DOHH2 (cell line): ENCODE measurements around the gene BIRC3.
"Not testable (repeated sequence)": the region's sequence is repeated elsewhere in the genome, so short reads cannot be mapped to it uniquely, and the experiment has no call there.

Experiments used
- H3F3A ChIP-seq: fragments of 200-600 bp; sonication (generic), shearing (Covaris generic); 2 replicates; pipeline ENCODE4 v1.6.0; 2016; ENCODE audit warnings: antibody characterized with exemption, mild to moderate bottlenecking; ENCODE audit not compliant: control insufficient read depth, insufficient read depth
- H3K27ac ChIP-seq: fragments of 200-600 bp; sonication (generic); 2 replicates; pipeline ENCODE4 v1.5.1; 2014; ENCODE audit warnings: low read depth, mild to moderate bottlenecking, low read length, moderate library complexity
- H3K27me3 ChIP-seq: fragments of 200-600 bp; sonication (generic); 2 replicates; pipeline ENCODE4 v1.6.1; 2014; ENCODE audit warnings: mild to moderate bottlenecking, low read length, mixed read lengths; ENCODE audit not compliant: control insufficient read depth
- H3K36me3 ChIP-seq: fragments of 200-600 bp; sonication (generic); 2 replicates; pipeline ENCODE4 v1.6.1; 2014; ENCODE audit warnings: mild to moderate bottlenecking, low read length, moderate library complexity, mixed read lengths; ENCODE audit not compliant: control insufficient read depth
- H3K4me1 ChIP-seq: fragments of 200-600 bp; sonication (generic); 2 replicates; pipeline ENCODE4 v1.6.1; 2014; ENCODE audit warnings: mild to moderate bottlenecking, low read length, mixed read lengths; ENCODE audit not compliant: control insufficient read depth
- H3K4me2 ChIP-seq: fragments of 200-600 bp; sonication (generic); 2 replicates; pipeline ENCODE4 v1.6.0; 2014; ENCODE audit warnings: mild to moderate bottlenecking, low read length, moderate library complexity
- H3K4me3 ChIP-seq: fragments of 200-600 bp; sonication (generic); 2 replicates; pipeline ENCODE4 v1.5.1; 2014; ENCODE audit warnings: mild to moderate bottlenecking, low read length, mixed read lengths
- H3K79me2 ChIP-seq: fragments of 200-600 bp; sonication (generic); 2 replicates; pipeline ENCODE4 v1.6.1; 2014; ENCODE audit warnings: mild to moderate bottlenecking, low read length, mixed read lengths; ENCODE audit not compliant: control insufficient read depth
- H3K9me2 ChIP-seq: fragments of 200-600 bp; sonication (generic); replicated peaks from 2 replicates; pipeline ENCODE4 v1.6.1; 2014; ENCODE audit warnings: mild to moderate bottlenecking, low read length, mixed read lengths; ENCODE audit not compliant: control insufficient read depth
- H3K9me3 ChIP-seq: fragments of 200-600 bp; sonication (generic); 2 replicates; pipeline ENCODE4 v1.6.1; 2014; ENCODE audit warnings: antibody characterized with exemption, low read length, mixed read lengths; ENCODE audit not compliant: control insufficient read depth, insufficient read depth
- H4K20me1 ChIP-seq: fragments of 200-600 bp; sonication (generic); 2 replicates; pipeline ENCODE4 v1.6.0; 2014; ENCODE audit warnings: low read depth, mild to moderate bottlenecking, antibody characterized with exemption, low read length, moderate library complexity; ENCODE audit not compliant: control insufficient read depth, insufficient read depth
- EZH2phosphoT487 ChIP-seq: fragments of 200-600 bp; sonication (generic); IDR thresholded peaks from 2 replicates; pipeline ENCODE4 v1.6.1; 2017; ENCODE audit warnings: borderline replicate concordance, mild to moderate bottlenecking, antibody characterized with exemption, low read length, moderate library complexity, mixed read lengths
- TF ChIP-seq, protein P1 (sequence below): fragments of 200-600 bp; sonication (generic); IDR thresholded peaks from one replicate; pipeline ENCODE4 v1.5.1; 2014; ENCODE audit warnings: antibody characterized with exemption, mild to moderate bottlenecking, low read depth, low read length; ENCODE audit not compliant: poor library complexity, severe bottlenecking

BIRC3 gene

DNA sequence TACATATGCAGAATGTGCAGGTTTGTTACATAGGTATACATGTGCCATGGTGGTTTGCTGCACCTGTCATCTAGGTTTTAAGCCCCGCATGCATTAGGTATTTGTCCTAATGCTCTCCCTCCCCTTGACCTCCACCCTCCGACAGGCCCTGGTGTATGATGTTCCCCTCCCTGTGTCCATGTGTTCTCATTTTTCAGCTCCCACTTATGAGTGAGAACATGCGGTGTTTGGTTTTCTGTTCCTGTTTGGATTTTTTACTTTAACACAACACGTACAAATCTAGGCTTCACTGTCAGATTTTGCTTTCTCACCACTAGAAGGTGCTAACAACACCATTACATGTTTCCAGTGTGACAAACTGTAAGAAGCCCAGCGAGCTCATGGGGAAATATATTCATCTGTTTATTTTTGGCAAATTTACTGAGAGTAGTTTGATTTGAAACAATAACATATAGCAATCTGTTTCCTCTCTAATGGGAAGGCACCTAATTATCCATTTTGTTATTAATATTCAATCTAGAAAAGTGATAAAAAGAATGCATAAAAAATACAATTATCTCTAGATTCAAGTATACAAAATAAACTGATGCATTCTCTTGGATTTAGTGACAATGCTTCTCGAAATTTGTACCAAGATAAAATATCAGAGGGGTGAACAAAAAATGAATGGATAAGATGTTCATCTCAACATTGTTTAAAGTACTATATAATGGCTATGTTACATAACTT is 23.2 kb upstream of the BIRC3 start:
- Histone ChIP-seq H3K27ac (no peak overlapping the region), H3F3A (no peaks in the 10 kb centered on the region), H3K4me1 (peaks cover 14% of the 10 kb centered on the region), H3K9me3 (no peaks in the 10 kb centered on the region), H3K36me3 (no peaks in the 10 kb centered on the region), H3K4me3 (peak overlapping the region; percentile 48), H3K27me3 (no peaks in the 10 kb centered on the region), H3K9me2 (no peaks in the 10 kb centered on the region), H3K79me2 (no peaks in the 10 kb centered on the region), H3K4me2 (peak overlapping the region; percentile 63), H4K20me1 (no peaks in the 10 kb centered on the region)
- TF ChIP-seq EZH2phosphoT487, result no peak
- TF ChIP-seq, protein P1, sequence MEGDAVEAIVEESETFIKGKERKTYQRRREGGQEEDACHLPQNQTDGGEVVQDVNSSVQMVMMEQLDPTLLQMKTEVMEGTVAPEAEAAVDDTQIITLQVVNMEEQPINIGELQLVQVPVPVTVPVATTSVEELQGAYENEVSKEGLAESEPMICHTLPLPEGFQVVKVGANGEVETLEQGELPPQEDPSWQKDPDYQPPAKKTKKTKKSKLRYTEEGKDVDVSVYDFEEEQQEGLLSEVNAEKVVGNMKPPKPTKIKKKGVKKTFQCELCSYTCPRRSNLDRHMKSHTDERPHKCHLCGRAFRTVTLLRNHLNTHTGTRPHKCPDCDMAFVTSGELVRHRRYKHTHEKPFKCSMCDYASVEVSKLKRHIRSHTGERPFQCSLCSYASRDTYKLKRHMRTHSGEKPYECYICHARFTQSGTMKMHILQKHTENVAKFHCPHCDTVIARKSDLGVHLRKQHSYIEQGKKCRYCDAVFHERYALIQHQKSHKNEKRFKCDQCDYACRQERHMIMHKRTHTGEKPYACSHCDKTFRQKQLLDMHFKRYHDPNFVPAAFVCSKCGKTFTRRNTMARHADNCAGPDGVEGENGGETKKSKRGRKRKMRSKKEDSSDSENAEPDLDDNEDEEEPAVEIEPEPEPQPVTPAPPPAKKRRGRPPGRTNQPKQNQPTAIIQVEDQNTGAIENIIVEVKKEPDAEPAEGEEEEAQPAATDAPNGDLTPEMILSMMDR, result peak; percentile 72

DNA sequence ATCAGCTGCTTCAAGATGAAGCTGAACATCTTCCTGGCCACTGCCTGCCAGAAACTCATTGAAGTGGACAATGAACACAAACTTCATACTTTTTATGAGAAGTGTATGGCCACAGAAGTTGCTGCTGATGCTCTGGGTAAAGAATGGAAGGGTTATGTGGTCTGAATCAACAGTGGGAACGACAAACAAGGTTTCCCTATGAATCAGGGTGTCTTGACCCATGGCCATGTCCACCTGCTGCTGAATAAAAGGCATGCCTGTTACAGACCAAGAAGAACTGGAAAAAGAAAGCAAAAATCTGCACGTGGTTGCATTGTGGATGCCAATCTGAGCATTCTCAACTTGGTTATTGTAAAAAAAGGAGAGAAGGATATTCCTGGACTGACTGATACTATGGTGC is 22.2 kb upstream of the BIRC3 start:
- Histone ChIP-seq H3K9me2 (no peaks in the 10 kb centered on the region), H3K4me2 (no peak overlapping the region), H4K20me1 (no peaks in the 10 kb centered on the region), H3K36me3 (no peaks in the 10 kb centered on the region), H3K79me2 (no peaks in the 10 kb centered on the region), H3K4me3 (no peak overlapping the region), H3K9me3 (no peaks in the 10 kb centered on the region), H3K27ac (no peak overlapping the region), H3F3A (no peaks in the 10 kb centered on the region), H3K27me3 (no peaks in the 10 kb centered on the region), H3K4me1 (peaks cover 14% of the 10 kb centered on the region)
- TF ChIP-seq, protein P1, result no peak
- no peak for TF ChIP-seq EZH2phosphoT487

DNA sequence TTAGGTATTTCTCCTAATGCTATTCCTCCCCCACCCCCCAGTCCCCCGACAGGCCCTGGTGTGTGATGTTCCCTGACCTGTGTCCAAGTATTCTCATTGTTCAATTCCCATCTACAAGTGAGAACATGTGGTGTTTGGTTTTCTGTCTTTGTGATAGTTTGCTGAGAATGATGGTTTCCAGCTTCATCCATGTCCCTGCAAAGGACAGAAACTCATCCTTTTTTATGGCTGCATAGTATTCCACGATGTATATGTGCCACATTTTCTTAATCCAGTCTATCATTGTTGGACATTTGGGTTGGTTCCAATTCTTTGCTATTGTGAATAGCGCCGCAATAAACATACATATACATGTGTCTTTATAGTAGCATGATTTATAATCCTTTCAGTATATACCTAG is 20.5 kb upstream of the BIRC3 start:
- peaks cover 14% of the 10 kb centered on the region for H3K4me1 ChIP-seq
- not testable (repeated sequence) for H3K4me3 ChIP-seq, H3F3A ChIP-seq, H3K9me2 ChIP-seq, H3K27ac ChIP-seq, H4K20me1 ChIP-seq, H3K4me2 ChIP-seq, H3K79me2 ChIP-seq, H3K36me3 ChIP-seq, H3K27me3 ChIP-seq, H3K9me3 ChIP-seq

DNA sequence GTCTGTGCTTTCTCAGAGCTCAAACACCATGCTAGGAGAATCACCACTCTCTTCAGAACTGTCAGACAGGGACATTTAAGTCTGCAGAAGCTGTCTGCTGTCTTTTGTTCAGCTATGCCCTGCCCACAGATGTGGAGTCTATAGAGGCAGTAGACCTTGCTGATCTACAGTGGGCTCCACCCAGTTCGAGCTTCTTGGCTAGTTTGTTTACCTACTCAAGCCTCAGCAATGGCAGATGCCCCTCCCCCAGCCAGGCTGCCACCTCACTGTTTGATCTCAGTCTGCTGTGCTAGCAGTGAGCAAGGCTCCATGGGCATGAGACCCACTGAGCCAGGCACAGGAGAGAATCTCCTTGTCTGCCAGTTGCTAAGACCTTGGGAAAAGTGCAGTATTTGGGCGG is 16.4 kb upstream of the BIRC3 start:
- H3K4me2 ChIP-seq, H3K27me3 ChIP-seq, H3F3A ChIP-seq, H3K79me2 ChIP-seq, H3K27ac ChIP-seq, H3K4me3 ChIP-seq, H3K9me2 ChIP-seq, H3K36me3 ChIP-seq, H3K9me3 ChIP-seq, H4K20me1 ChIP-seq, H3K4me1 ChIP-seq: not testable (repeated sequence)
